ENCODE data around the gene IRF6. TPM values are rescaled to one million over a fixed set of nuclear protein-coding genes. Genes with fewer than 3 reads are reported as not detected.
A peak's percentile ranks its signal among the peaks of the same experiment; 100 is the strongest.

The IRF6 gene
- total RNA-seq, 1 donor from 2014 or later: 28.2 TPM

DNA sequence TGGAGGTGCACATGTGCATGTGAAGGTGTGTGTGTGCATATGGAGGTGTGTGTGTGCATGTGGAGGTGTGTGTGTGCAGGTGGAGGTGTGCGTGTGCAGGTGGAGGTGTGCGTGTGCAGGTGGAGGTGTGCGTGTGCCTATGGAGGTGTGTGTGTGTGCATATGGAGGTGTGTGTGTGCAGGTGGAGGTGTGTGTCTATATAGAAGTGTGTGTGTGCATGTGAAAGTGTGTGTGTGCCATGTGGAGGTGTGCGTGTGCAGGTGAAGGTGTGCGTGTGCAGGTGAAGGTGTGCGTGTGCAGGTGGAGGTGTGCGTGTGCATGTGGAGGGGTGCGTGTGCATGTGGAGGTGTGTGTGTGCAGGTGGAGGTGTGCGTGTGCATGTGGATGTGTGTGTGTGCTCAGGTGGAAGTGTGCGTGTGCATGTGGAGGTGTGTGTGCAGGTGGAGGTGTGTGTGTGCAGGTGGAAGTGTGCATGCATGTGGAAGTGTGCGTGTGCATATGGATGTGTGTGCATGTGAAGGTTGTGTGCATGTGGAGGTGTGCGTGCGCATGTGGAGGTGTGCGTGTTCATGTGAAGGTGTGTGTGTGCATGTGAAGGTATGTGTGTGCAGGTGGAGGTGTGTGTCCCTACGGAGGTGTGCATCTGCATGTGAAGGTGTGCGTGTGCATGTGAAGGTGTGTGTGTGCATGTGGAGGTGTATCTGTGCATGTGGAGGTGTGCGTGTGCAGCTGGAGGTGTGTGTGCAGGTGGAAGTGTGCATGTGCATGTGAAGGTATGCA is 35.1 kb downstream of the IRF6 start:
- peaks cover 18% of the 10 kb centered on the region for H3K4me1 Mint-ChIP-seq (ENCODE audit: unreplicated experiment)
- H3K27me3 Mint-ChIP-seq: peaks cover 9% of the 10 kb centered on the region
- no peak overlapping the region for H3K27ac Mint-ChIP-seq
- H3K36me3 Mint-ChIP-seq: no peaks in the 10 kb centered on the region
- H3K9me3 Mint-ChIP-seq: no peaks in the 10 kb centered on the region
- TF ChIP-seq, protein P1, sequence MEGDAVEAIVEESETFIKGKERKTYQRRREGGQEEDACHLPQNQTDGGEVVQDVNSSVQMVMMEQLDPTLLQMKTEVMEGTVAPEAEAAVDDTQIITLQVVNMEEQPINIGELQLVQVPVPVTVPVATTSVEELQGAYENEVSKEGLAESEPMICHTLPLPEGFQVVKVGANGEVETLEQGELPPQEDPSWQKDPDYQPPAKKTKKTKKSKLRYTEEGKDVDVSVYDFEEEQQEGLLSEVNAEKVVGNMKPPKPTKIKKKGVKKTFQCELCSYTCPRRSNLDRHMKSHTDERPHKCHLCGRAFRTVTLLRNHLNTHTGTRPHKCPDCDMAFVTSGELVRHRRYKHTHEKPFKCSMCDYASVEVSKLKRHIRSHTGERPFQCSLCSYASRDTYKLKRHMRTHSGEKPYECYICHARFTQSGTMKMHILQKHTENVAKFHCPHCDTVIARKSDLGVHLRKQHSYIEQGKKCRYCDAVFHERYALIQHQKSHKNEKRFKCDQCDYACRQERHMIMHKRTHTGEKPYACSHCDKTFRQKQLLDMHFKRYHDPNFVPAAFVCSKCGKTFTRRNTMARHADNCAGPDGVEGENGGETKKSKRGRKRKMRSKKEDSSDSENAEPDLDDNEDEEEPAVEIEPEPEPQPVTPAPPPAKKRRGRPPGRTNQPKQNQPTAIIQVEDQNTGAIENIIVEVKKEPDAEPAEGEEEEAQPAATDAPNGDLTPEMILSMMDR (conservative IDR thresholded peaks at IDR 0.05): no peak
- no peak overlapping the region for H3K4me3 Mint-ChIP-seq
- DNase-seq (ENCODE audit: extremely low spot score, unreplicated experiment): no peak

DNA sequence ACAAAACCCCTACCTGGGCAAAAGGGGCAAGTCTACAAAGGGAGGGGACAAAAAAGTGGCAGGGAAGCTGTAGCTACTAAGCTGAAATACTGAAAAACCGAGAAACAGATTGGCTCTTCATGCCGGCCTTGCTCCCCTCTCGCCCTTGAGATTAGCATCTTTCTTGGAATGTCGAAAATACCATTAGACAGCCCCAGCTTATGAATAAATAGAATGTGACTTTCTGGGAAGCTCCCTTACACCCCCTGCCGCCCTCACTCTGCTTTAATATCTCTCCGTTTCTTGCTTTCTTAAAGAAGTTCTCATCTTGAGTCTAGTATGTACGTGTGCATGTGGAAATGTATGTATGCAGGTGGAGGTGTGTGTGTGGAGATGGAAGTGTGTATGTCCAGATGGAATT is 36.0 kb downstream of the IRF6 start:
- H3K27me3 Mint-ChIP-seq: peaks cover 9% of the 10 kb centered on the region
- H3K4me1 Mint-ChIP-seq (ENCODE audit: unreplicated experiment): peaks cover 18% of the 10 kb centered on the region

DNA sequence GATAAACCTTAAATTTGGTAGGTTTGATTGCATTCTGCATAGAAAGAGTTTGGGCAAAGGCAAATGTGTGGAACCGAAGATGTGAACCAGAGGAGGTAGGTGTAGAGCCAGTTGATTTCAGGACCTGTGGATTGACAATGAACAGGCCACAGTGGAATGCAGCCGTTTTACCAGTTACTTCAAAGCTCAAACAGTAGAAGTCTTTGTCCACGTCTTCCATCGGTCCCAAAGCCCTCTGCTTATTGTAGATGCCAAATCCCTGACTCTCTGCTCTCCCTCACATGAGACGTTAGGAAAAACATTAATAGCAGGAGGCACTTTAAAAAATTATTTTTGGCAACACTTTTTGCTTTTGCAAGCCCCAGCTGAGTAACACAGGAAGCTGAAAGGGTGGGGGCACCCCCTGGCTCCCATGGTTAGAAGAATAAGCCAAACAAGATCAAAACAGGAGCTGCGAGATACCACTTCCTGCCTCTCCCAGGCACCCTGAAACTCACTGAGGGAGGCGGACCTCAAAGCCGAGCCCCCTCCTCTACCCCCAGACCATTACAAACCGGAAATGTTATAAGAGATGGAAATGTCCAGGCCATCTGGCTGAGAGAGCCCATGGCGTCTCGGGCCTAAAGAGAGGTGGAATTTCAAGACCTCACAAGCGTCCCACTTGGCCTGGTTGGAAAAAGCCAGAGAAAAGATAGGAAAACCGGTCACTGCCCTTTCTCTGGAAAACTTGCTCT is 36.6 kb downstream of the IRF6 start:
- H3K27ac Mint-ChIP-seq: peak overlapping the region; percentile 12
- DNase-seq (ENCODE audit: extremely low spot score, unreplicated experiment): no peak
- peaks cover 7% of the 10 kb centered on the region for H3K27me3 Mint-ChIP-seq
- TF ChIP-seq, protein P1 (conservative IDR thresholded peaks at IDR 0.05): no peak
- H3K9me3 Mint-ChIP-seq: no peaks in the 10 kb centered on the region
- no peaks in the 10 kb centered on the region for H3K36me3 Mint-ChIP-seq
- no peak overlapping the region for H3K4me3 Mint-ChIP-seq
- H3K4me1 Mint-ChIP-seq (ENCODE audit: unreplicated experiment): peaks cover 14% of the 10 kb centered on the region

More for the DNA sequence above, 36.0 kb downstream of the IRF6 start:
- Mint-ChIP-seq H3K4me3 (no peak overlapping the region), H3K36me3 (no peaks in the 10 kb centered on the region), H3K27ac (no peak overlapping the region), H3K9me3 (no peaks in the 10 kb centered on the region)
- TF ChIP-seq, protein P1 (conservative IDR thresholded peaks at IDR 0.05): no peak
- no peak for DNase-seq (ENCODE audit: extremely low spot score, unreplicated experiment)

DNA sequence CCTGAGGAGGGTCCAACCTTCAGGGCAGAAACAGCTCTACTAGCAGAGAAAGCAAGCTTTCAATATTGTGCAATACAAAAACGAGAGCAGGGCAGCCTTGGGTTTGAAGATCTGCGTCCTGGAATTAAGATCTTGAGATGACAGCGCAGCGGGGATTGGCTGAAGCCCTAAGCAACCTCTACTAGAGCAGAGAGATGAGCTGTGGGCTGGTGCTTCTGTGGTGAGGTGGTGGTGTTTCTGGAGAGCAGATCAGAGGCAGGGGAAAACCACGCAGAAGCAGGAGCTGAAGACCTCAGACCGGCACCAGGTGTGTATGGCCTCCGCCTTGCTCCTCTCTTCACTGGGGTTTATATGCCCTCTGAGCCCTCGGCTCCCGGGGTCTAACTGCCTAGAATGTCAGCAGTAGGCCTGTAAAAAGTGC is 37.6 kb downstream of the IRF6 start:
- H3K9me3 Mint-ChIP-seq: no peaks in the 10 kb centered on the region
- no peak for DNase-seq (ENCODE audit: extremely low spot score, unreplicated experiment)
- peaks cover 11% of the 10 kb centered on the region for H3K4me1 Mint-ChIP-seq (ENCODE audit: unreplicated experiment)
- H3K27me3 Mint-ChIP-seq: peaks cover 7% of the 10 kb centered on the region
- no peak overlapping the region for H3K27ac Mint-ChIP-seq
- no peak overlapping the region for H3K4me3 Mint-ChIP-seq
- TF ChIP-seq, protein P1 (conservative IDR thresholded peaks at IDR 0.05): no peak
- no peaks in the 10 kb centered on the region for H3K36me3 Mint-ChIP-seq

DNA sequence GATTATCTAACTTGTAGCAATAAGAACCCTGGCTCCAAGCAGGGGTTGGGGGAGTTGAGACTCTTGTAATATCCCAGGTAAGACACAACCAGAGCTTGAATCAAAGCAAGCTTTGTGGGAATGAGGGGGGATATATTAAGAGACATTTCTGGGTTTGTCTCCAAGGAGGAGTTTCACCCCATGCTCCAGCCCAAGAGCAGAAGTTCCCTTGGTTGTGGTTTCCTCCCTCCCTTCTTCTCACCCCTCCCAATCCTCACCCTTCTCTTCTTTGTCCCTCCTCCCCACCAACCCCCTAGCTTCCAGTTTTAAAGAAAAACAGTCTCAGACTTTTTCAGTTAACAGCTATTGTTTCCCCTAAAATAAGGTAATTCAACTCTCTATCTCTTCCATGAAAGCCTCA is 38.2 kb downstream of the IRF6 start:
- Mint-ChIP-seq H3K27ac (no peak overlapping the region), H3K4me1 (ENCODE audit: unreplicated experiment) (peaks cover 11% of the 10 kb centered on the region), H3K9me3 (no peaks in the 10 kb centered on the region), H3K27me3 (peaks cover 5% of the 10 kb centered on the region), H3K4me3 (no peak overlapping the region), H3K36me3 (no peaks in the 10 kb centered on the region)
- TF ChIP-seq, protein P1 (conservative IDR thresholded peaks at IDR 0.05): no peak
- no peak for DNase-seq (ENCODE audit: extremely low spot score, unreplicated experiment)
